GM12892 (cell line): ENCODE data around the gene PLVAP.

Experiments used
- POLR2A ChIP-seq: IDR thresholded peaks from 2 replicates; pipeline ENCODE4 v1.6.1; 2011; ENCODE audit warnings: low read depth, low read length, control low read depth
- POLR2AphosphoS5 ChIP-seq: IDR thresholded peaks from 2 replicates; pipeline ENCODE4 v1.6.1; 2011; ENCODE audit warnings: low read depth, low read length, control low read depth

GRCh38 chr19:17309965-17310461, 67.1 kb downstream of the PLVAP start:
- TF ChIP-seq POLR2A, result no peak
- no peak for TF ChIP-seq POLR2AphosphoS5
